IMR-90 (cell line): ENCODE data around the gene ZNG1A. TPM values are rescaled to one million over a fixed set of nuclear protein-coding genes. Genes with fewer than 3 reads are reported as not detected.
"Not testable (repeated sequence)": the region's sequence is repeated elsewhere in the genome, so short reads cannot be mapped to it uniquely, and the experiment has no call there.

Experiments used
- ATAC-seq: fragments of 200-7000 bp; cut with Tn5 transposase; 2 replicates; pipeline ENCODE4 v1.9.1; 2020; ENCODE audit warnings: low read depth, mild to moderate bottlenecking, moderate library complexity
- BruUV-seq: library from RNA; stranded (reverse); fragments of 400-500 nt; replicated peaks from 2 replicates; lab custom pipeline; 2021; lab: Mats Ljungman, UMichigan
- CTCF ChIA-PET: fragments of 300-600 bp; formaldehyde crosslinking; extraction: SDS; loops from one replicate; lab custom pipeline; 2021; ENCODE audit warnings: antibody characterized with exemption; lab: Yijun Ruan, JAX
- POLR2A ChIA-PET: fragments of 300-600 bp; sonication (Branson Sonifier 250); formaldehyde crosslinking; loops from one replicate; lab custom pipeline; 2022; ENCODE audit warnings: antibody characterized with exemption; ENCODE audit not compliant: unreplicated experiment; lab: Charles Lee
- DNase-seq: peaks from one replicate; pipeline ENCODE4 v3.0.0; 2013
- H2AFZ ChIP-seq: replicated peaks from 2 replicates; pipeline ENCODE3; 2013; ENCODE audit warnings: low read length, mild to moderate bottlenecking; ENCODE audit not compliant: poor library complexity
- H2AK5ac ChIP-seq: 2 replicates; pipeline ENCODE4 v1.6.1; 2013; ENCODE audit warnings: low read depth, low read length, inconsistent platforms
- H2AK9ac ChIP-seq: replicated peaks from 2 replicates; pipeline ENCODE3; 2013; ENCODE audit warnings: mild to moderate bottlenecking, low read depth, low read length, moderate library complexity; ENCODE audit not compliant: poor library complexity
- H2BK120ac ChIP-seq: 2 replicates; pipeline ENCODE4 v1.6.1; 2013; ENCODE audit warnings: low read depth, low read length, inconsistent platforms
- H2BK15ac ChIP-seq: 3 replicates; pipeline ENCODE4 v1.6.1; 2013; ENCODE audit warnings: low read depth, low read length, inconsistent platforms
- H2BK20ac ChIP-seq: 2 replicates; pipeline ENCODE4 v1.6.1; 2013; ENCODE audit warnings: low read depth, mild to moderate bottlenecking, inconsistent platforms, low read length, moderate library complexity
- H2BK5ac ChIP-seq: 2 replicates; pipeline ENCODE4 v1.6.1; 2013; ENCODE audit warnings: mild to moderate bottlenecking, low read depth, low read length, inconsistent platforms; ENCODE audit not compliant: poor library complexity, severe bottlenecking
- H3K14ac ChIP-seq: replicated peaks from 2 replicates; pipeline ENCODE4 v1.6.1; 2013; ENCODE audit warnings: low read depth, low read length, inconsistent platforms
- H3K18ac ChIP-seq: 2 replicates; pipeline ENCODE4 v1.6.1; 2013; ENCODE audit warnings: low read depth, low read length, control low read depth
- H3K23ac ChIP-seq: 2 replicates; pipeline ENCODE4 v1.6.1; 2013; ENCODE audit warnings: low read depth, low read length, inconsistent platforms
- H3K27ac ChIP-seq: 2 replicates; pipeline ENCODE4 v1.5.1; 2013; ENCODE audit warnings: mild to moderate bottlenecking, control low read depth, low read length; ENCODE audit not compliant: insufficient read depth
- H3K27me3 ChIP-seq: 2 replicates; pipeline ENCODE4 v1.6.1; 2013; ENCODE audit warnings: low read length; ENCODE audit not compliant: control insufficient read depth, insufficient read depth
- H3K36me3 ChIP-seq: 2 replicates; pipeline ENCODE4 v1.6.1; 2013; ENCODE audit warnings: low read length, mixed read lengths; ENCODE audit not compliant: control insufficient read depth, insufficient read depth
- H3K4ac ChIP-seq: 2 replicates; pipeline ENCODE4 v1.6.1; 2013; ENCODE audit warnings: low read depth, low read length, inconsistent platforms
- H3K4me1 ChIP-seq: 2 replicates; pipeline ENCODE4 v1.6.1; 2013; ENCODE audit warnings: low read length, mixed read lengths; ENCODE audit not compliant: control insufficient read depth, insufficient read depth
- H3K4me2 ChIP-seq: 2 replicates; pipeline ENCODE4 v1.6.1; 2013; ENCODE audit warnings: low read depth, mild to moderate bottlenecking, control low read depth, low read length, moderate library complexity
- H3K4me3 ChIP-seq: 2 replicates; pipeline ENCODE4 v1.5.1; 2013; ENCODE audit warnings: low read depth, mild to moderate bottlenecking, control low read depth, low read length, moderate library complexity; ENCODE audit not compliant: insufficient read depth
- H3K56ac ChIP-seq: 2 replicates; pipeline ENCODE4 v1.6.1; 2013; ENCODE audit warnings: low read length, inconsistent platforms; ENCODE audit not compliant: insufficient read depth; ENCODE audit errors: extremely low read depth
- H3K79me1 ChIP-seq, 2 experiments: 2 replicates each; pipeline ENCODE4 v1.6.1; 2013; ENCODE audit warnings: low read length in 2 of 2, inconsistent platforms in 1 of 2, low read depth in 1 of 2
- H3K9ac ChIP-seq: 2 replicates; pipeline ENCODE4 v1.6.1; 2013; ENCODE audit warnings: low read depth, low read length, control low read depth
- H3K9me1 ChIP-seq: 2 replicates; pipeline ENCODE4 v1.6.1; 2013; ENCODE audit warnings: low read length, inconsistent platforms; ENCODE audit not compliant: insufficient read depth
- H3K9me3 ChIP-seq: 2 replicates; pipeline ENCODE4 v1.6.1; 2013; ENCODE audit warnings: low read length; ENCODE audit not compliant: control insufficient read depth, insufficient read depth
- H4K20me1 ChIP-seq: 2 replicates; pipeline ENCODE4 v1.6.1; 2013; ENCODE audit warnings: low read length, inconsistent platforms; ENCODE audit not compliant: insufficient read depth
- H4K5ac ChIP-seq: 2 replicates; pipeline ENCODE4 v1.6.1; 2013; ENCODE audit warnings: mild to moderate bottlenecking, low read depth, low read length, control low read depth
- H4K8ac ChIP-seq, 2 experiments: 2 replicates each; pipeline ENCODE4 v1.6.1; 2013; ENCODE audit warnings: low read depth in 2 of 2, low read length in 2 of 2, control low read depth in 1 of 2, inconsistent platforms in 1 of 2
- H4K91ac ChIP-seq: 2 replicates; pipeline ENCODE4 v1.6.1; 2013; ENCODE audit warnings: low read depth, low read length, inconsistent platforms; ENCODE audit not compliant: insufficient read depth
- WGBS, 2 experiments: methylation state at CpG; one replicate each; pipeline versions ENCODE4 v1.1.5 to v1.1.7; 2013; ENCODE audit warnings: missing lambda C conversion rate in 2 of 2; ENCODE audit not compliant: insufficient read length in 1 of 2; ENCODE audit errors: extremely low coverage in 2 of 2; 5-methylcytosine and 5-hydroxymethylcytosine counted together
- dilution Hi-C: fragments of 300-500 bp; cut with HindIII; formaldehyde crosslinking; loops from one replicate; pipeline ENCODE4 v1.14.3; 2018; ENCODE audit warnings: low sequenced_read_pairs; ENCODE audit not compliant: unreplicated experiment
- in situ Hi-C: fragments of 300-500 bp; cut with MboI; formaldehyde crosslinking; loops from 3 replicates; pipeline ENCODE4 v1.14.3; 2019; ENCODE audit warnings: low sequenced_read_pairs, inconsistent platforms, mixed read lengths
- intact Hi-C: fragments of 100-400 bp; cut with micrococcal nuclease; formaldehyde crosslinking; loops from 2 replicates; pipeline ENCODE4 v1.10.0; 2022
- polyA plus RNA-seq, 3 experiments: library from polyadenylated mRNA; depleted of rRNA; stranded (reverse); fragments of >200 nt; gene quantifications; 2 replicates each; pipeline ENCODE4 v1.2.3, GENCODE V29; 2012; ENCODE audit warnings: low replicate concordance in 1 of 3
- total RNA-seq: library from RNA; depleted of rRNA; stranded (reverse); fragments of >200 nt; gene quantifications from 2 replicates; pipeline ENCODE4 v1.2.3, GENCODE V29; 2012

ZNG1A gene
- total and polyA plus RNA-seq, 2 of the 4 experiments (the other 2 are of a cell fraction): 12.2 to 12.4 TPM

DNA sequence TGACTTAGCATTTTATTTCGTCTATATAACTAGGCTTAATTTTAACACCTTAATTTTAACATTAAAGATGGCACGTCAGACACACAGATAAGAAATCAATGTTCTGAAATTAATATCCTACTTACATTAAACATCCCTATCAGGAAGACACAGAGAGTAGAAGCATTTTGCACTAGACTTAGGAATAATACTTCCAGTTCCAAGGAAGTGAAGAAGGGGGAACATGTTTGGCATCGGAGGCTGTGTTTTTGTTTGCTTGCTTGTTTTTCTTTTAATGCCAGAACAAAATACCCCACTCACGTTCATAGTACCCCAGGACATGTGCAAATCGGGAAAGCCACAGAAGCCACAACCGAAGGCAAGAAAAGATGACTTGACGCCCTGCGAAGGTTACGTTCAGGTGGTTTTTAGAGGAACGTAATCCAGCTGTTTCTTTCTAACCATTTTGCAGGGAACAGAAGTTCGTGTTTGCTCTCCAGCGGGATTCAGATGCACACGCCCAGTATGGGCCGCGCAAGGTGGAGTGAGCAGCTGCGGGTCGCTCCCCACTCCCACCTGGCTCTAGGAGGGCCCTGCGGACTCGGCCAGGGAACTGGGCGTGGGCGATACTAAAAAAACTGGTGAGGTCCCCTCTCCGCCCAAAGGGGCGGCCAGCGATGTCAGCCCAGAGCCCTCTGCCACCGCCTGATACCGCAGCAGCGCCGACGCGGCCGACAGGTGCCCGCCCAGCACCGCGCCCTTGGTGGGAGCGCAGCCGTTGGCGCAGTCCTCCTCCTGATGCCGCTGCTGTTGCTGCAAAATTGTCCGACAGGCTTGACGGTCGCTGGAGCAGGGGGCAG, 62.4 kb downstream of the ZNG1A start:
- H3K9ac ChIP-seq, H3K79me1 ChIP-seq, H2AK9ac ChIP-seq, H2BK15ac ChIP-seq, H3K14ac ChIP-seq, H3K56ac ChIP-seq, H2BK5ac ChIP-seq, POLR2A ChIA-PET, H3K9me1 ChIP-seq, H3K18ac ChIP-seq, dilution Hi-C loops, H3K36me3 ChIP-seq, H4K91ac ChIP-seq, in situ Hi-C loops, H3K9me3 ChIP-seq, H2AFZ ChIP-seq, H4K20me1 ChIP-seq, BruUV-seq, H3K27ac ChIP-seq, CTCF ChIA-PET, H3K23ac ChIP-seq, DNase-seq, H3K4me3 ChIP-seq, ATAC-seq, H2BK120ac ChIP-seq, H4K5ac ChIP-seq, H2AK5ac ChIP-seq, H2BK20ac ChIP-seq, H3K4me2 ChIP-seq, H3K4me1 ChIP-seq, H4K8ac ChIP-seq, H3K4ac ChIP-seq, intact Hi-C loops: not testable (repeated sequence)
- peaks cover 40% of the 10 kb centered on the region for H3K27me3 ChIP-seq
- 7% methylated on average over 6 of the region's 41 CpGs; no CpG with 5 or more reads in 1 of the 2 experiments for WGBS, 2 experiments

DNA sequence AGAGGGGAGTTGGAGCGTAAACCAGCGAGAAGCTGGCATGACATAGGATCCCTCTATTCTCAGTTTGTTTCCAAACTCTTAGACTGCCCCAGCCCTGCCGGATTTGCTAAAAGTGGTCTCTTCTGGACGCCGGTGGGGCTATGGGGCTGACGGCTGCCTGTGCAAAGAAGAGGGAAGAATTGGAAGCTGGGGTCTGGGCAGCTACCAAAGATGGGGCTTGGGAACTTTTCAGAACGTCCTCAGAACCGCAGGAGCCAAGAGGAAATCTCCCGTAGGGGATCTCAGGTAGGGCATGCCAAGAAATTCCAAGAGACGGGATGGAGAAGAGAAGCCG, 63.8 kb downstream of the ZNG1A start:
- no CpG with 5 or more reads among the region's 11 CpGs for WGBS, 2 experiments
- ATAC-seq, H4K91ac ChIP-seq, H2AK9ac ChIP-seq, H3K23ac ChIP-seq, H3K9me3 ChIP-seq, H2AFZ ChIP-seq, H3K14ac ChIP-seq, H3K36me3 ChIP-seq, in situ Hi-C loops, H3K79me1 ChIP-seq, H3K4me1 ChIP-seq, H3K9me1 ChIP-seq, H2BK5ac ChIP-seq, POLR2A ChIA-PET, H3K4ac ChIP-seq, H4K8ac ChIP-seq, H2AK5ac ChIP-seq, H4K20me1 ChIP-seq, H4K5ac ChIP-seq, CTCF ChIA-PET, H3K9ac ChIP-seq, H3K27ac ChIP-seq, H3K18ac ChIP-seq, H2BK15ac ChIP-seq, dilution Hi-C loops, H2BK120ac ChIP-seq, DNase-seq, H3K4me2 ChIP-seq, H3K56ac ChIP-seq, BruUV-seq, H2BK20ac ChIP-seq, H3K4me3 ChIP-seq, intact Hi-C loops: not testable (repeated sequence)
- H3K27me3 ChIP-seq: peaks cover 40% of the 10 kb centered on the region
